SW 1271 (cell line): ENCODE data around the gene RNF217.

Source experiments
- DNase-seq, 2 experiments: peaks; one replicate each; lab custom pipeline; 2025; lab: John Stamatoyannopoulos, UW

The RNF217 gene

DNA sequence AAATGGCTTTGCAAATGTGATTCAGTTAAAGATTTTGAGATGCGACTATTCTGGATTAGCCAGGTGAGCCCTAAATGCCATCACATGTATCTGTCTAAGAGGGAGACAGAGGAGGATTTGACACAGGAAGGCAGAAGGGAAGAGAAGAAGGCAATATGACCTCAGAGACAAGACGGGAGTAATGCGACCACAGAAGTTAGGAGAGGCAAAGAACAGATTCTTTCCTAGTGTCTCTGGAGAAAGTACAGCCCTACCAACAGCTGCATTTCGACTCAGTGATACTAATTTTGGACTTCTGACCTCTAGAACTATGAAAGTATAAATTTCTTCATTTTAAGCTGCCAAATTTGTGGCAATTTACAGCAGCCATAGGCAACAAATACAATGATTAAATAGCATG, 167.1 kb downstream of the RNF217 start:
- DNase-seq = no peak

DNA sequence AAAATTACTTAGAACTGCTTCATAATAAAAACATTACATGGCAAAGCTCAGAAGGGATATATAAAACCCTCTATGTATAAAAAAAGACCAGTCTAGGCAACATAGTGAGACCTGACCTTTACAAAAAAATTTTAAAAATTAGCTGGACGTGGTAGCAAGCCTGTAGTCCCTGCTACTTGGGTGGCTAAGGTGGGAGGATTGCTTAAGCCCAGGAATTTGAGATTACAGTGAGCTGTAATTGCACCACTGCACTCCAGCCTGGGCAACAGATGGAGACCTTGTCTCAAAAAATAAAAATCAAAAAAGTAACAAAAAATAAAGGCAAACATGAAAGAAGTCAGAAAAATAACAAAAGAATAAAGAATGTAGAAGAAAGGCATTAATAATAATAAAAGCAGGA, 169.8 kb downstream of the RNF217 start:
- DNase-seq = no peak

DNA sequence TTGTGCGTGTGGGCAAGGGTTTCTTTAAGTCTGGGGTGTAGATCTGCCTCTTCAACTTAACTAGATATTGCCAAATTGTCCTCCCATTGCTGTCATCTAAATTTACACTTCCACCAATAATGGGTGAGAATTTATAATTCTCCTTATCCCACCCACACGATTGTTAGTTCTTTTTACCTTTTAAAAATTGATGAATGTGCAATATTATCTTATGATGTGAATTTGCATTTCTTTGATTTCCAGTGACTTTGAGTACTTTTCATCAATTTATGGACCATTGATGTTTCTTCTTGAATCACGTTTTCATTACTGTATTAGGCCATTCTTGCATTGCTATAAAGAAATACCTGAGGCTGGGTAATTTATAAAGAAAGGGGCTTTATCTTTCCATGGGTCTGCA, 174.1 kb downstream of the RNF217 start:
- DNase-seq = no peak

DNA sequence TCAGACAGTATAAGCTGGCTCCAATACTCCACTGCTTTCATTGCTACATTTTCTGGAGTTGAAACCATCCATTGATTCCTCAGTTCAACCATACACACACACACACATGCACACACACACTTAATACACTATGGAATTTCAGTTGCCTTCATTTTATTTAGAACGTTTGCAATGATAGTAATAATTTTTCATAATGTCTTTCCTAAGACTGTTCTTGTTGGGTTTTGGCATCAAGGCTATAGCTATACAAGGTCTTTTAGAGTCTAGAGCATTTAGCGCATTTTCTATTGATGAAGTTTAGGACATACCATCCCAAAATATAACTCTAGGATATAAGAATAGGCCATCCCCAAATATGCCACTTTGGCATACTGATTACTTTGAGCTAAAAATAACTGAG, 175.8 kb downstream of the RNF217 start:
- no peak for DNase-seq

DNA sequence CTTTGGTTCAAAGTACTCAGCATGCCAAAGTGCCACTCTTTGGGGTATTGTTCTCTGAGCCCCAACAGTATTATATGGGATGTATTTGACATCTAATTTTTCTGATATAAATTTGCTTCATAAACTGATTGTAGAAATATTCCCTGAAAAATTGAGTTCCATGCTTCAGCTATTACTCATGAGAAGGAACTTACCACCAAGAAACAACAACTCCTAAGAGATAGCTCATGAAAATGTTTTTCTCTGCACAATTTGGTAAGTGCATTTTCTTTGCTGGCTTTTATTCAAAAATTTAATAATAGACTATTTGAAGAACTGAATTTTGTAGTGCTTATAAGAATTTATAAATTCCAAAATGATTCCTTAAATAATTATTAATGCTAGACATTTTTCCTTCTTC, 178.6 kb downstream of the RNF217 start:
- DNase-seq = no peak
